H9 (cell line): ENCODE results near the gene SLC34A3. TPM values are rescaled to one million over a fixed set of nuclear protein-coding genes. Genes with fewer than 3 reads are reported as not detected.

Experiments
- DNase-seq: peaks from one replicate; pipeline ENCODE4 v3.0.0-alpha.2; 2017
- H2AFZ ChIP-seq: one replicate; pipeline ENCODE4 v1.6.1; 2013; ENCODE audit warnings: mild to moderate bottlenecking, low read length, control low read depth, moderate library complexity
- H2AK5ac ChIP-seq: 2 replicates; pipeline ENCODE4 v1.6.1; 2013; ENCODE audit warnings: low read length, control low read depth, mixed read lengths; ENCODE audit not compliant: insufficient read length
- H2BK120ac ChIP-seq: one replicate; pipeline ENCODE4 v1.6.1; 2013; ENCODE audit warnings: low read depth, mild to moderate bottlenecking, low read length, control low read depth, inconsistent platforms; ENCODE audit not compliant: poor library complexity, severe bottlenecking
- H2BK12ac ChIP-seq: 2 replicates; pipeline ENCODE4 v1.6.1; 2013; ENCODE audit warnings: low read length, control low read depth, mixed read lengths, low read depth; ENCODE audit not compliant: insufficient read length
- H2BK15ac ChIP-seq: 2 replicates; pipeline ENCODE4 v1.6.1; 2013; ENCODE audit warnings: low read depth, low read length, control low read depth
- H2BK20ac ChIP-seq: one replicate; pipeline ENCODE4 v1.6.1; 2013; ENCODE audit warnings: low read depth, mild to moderate bottlenecking, low read length, control low read depth, inconsistent platforms; ENCODE audit not compliant: poor library complexity, severe bottlenecking
- H2BK5ac ChIP-seq: 2 replicates; pipeline ENCODE4 v1.6.1; 2013; ENCODE audit warnings: low read length, control low read depth, mixed read lengths; ENCODE audit not compliant: insufficient read length
- H3K14ac ChIP-seq: 2 replicates; pipeline ENCODE4 v1.6.1; 2013; ENCODE audit warnings: low read length, control low read depth; ENCODE audit not compliant: insufficient read depth
- H3K18ac ChIP-seq: 2 replicates; pipeline ENCODE4 v1.6.1; 2013; ENCODE audit warnings: low read depth, mild to moderate bottlenecking, mixed read lengths, low read length, control low read depth; ENCODE audit not compliant: insufficient read length
- H3K23ac ChIP-seq: 2 replicates; pipeline ENCODE4 v1.6.1; 2013; ENCODE audit warnings: low read length, control low read depth, mixed read lengths, low read depth; ENCODE audit not compliant: insufficient read length
- H3K23me2 ChIP-seq: 2 replicates; pipeline ENCODE4 v1.6.1; 2013; ENCODE audit warnings: low read depth, mild to moderate bottlenecking, mixed read lengths, low read length, control low read depth; ENCODE audit not compliant: insufficient read length, poor library complexity, severe bottlenecking
- H3K27ac ChIP-seq: 2 replicates; pipeline ENCODE4 v1.5.1; 2013; ENCODE audit warnings: low read length, control low read depth, mixed read lengths, low read depth; ENCODE audit not compliant: insufficient read length
- H3K27me3 ChIP-seq: 2 replicates; pipeline ENCODE4 v1.6.1; 2013; ENCODE audit warnings: low read length, control low read depth, inconsistent platforms; ENCODE audit not compliant: insufficient read depth
- H3K4ac ChIP-seq: 2 replicates; pipeline ENCODE4 v1.6.1; 2013; ENCODE audit warnings: low read depth, mild to moderate bottlenecking, control low read depth, inconsistent platforms, low read length, moderate library complexity
- H3K4me1 ChIP-seq: 2 replicates; pipeline ENCODE4 v1.6.1; 2013; ENCODE audit warnings: low read length, control low read depth, inconsistent platforms; ENCODE audit not compliant: insufficient read depth
- H3K4me2 ChIP-seq: 2 replicates; pipeline ENCODE4 v1.6.1; 2013; ENCODE audit warnings: low read length, control low read depth, mixed read lengths; ENCODE audit not compliant: insufficient read length, insufficient read depth
- H3K56ac ChIP-seq: 2 replicates; pipeline ENCODE4 v1.6.1; 2013; ENCODE audit warnings: low read depth, mild to moderate bottlenecking, mixed read lengths, low read length, control low read depth; ENCODE audit not compliant: insufficient read length
- H3K79me1 ChIP-seq: 2 replicates; pipeline ENCODE4 v1.6.1; 2013; ENCODE audit warnings: low read depth, mild to moderate bottlenecking, moderate library complexity, low read length, control low read depth, inconsistent platforms; ENCODE audit not compliant: insufficient read depth, poor library complexity, severe bottlenecking
- H3K79me2 ChIP-seq: 2 replicates; pipeline ENCODE4 v1.6.1; 2013; ENCODE audit warnings: low read length, control low read depth, inconsistent platforms; ENCODE audit not compliant: insufficient read depth
- H3K9ac ChIP-seq: 2 replicates; pipeline ENCODE4 v1.6.1; 2013; ENCODE audit warnings: low read length, control low read depth, mixed read lengths; ENCODE audit not compliant: insufficient read length; ENCODE audit errors: extremely low read depth
- H3K9me3 ChIP-seq: one replicate; pipeline ENCODE4 v1.6.1; 2013; ENCODE audit warnings: low read depth, low read length, inconsistent platforms; ENCODE audit not compliant: control insufficient read depth
- H3T11ph ChIP-seq: one replicate; pipeline ENCODE4 v1.6.1; 2013; ENCODE audit warnings: mild to moderate bottlenecking, low read length, control low read depth, inconsistent platforms
- H4K20me1 ChIP-seq: one replicate; pipeline ENCODE4 v1.6.1; 2013; ENCODE audit not compliant: control insufficient read depth, insufficient read length, insufficient read depth
- H4K5ac ChIP-seq: 2 replicates; pipeline ENCODE4 v1.6.1; 2013; ENCODE audit warnings: low read depth, mild to moderate bottlenecking, mixed read lengths, low read length, control low read depth; ENCODE audit not compliant: insufficient read length
- H4K8ac ChIP-seq: replicated peaks from 2 replicates; pipeline ENCODE4 v1.6.1; 2013; ENCODE audit warnings: low read length, control low read depth, mixed read lengths, low read depth; ENCODE audit not compliant: insufficient read length
- H4K91ac ChIP-seq: 2 replicates; pipeline ENCODE4 v1.6.1; 2013; ENCODE audit warnings: low read depth, mild to moderate bottlenecking, moderate library complexity, mixed read lengths, low read length, control low read depth; ENCODE audit not compliant: insufficient read length
- H3K27ac Mint-ChIP-seq, 3 experiments: 2 replicates in 2 of 3; 3 replicates in 1 of 3; pipeline ENCODE4 v1.8.0; 2020 to 2021; ENCODE audit warnings: mixed read lengths in 3 of 3, mild to moderate bottlenecking in 1 of 3, moderate library complexity in 1 of 3
- H3K27me3 Mint-ChIP-seq: 2 replicates; pipeline ENCODE4 v1.8.0; 2021; ENCODE audit warnings: low read depth, mild to moderate bottlenecking, moderate library complexity, mixed read lengths
- H3K36me3 Mint-ChIP-seq, 3 experiments: 2 replicates in 2 of 3; 3 replicates in 1 of 3; pipeline ENCODE4 v1.8.0; 2020 to 2021; ENCODE audit warnings: low read depth in 3 of 3, mixed read lengths in 3 of 3; ENCODE audit not compliant: insufficient read depth in 1 of 3
- H3K4me1 Mint-ChIP-seq, 2 experiments: 2 replicates each; pipeline ENCODE4 v1.8.0; 2020; ENCODE audit warnings: mixed read lengths in 2 of 2
- H3K4me3 Mint-ChIP-seq, 2 experiments: 2 replicates in 1 of 2; 3 replicates in 1 of 2; pipeline ENCODE4 v1.8.0; 2020 to 2021; ENCODE audit warnings: mild to moderate bottlenecking in 2 of 2, mixed read lengths in 2 of 2, moderate library complexity in 1 of 2
- H3K9me3 Mint-ChIP-seq, 2 experiments: 2 replicates in 1 of 2; 3 replicates in 1 of 2; pipeline ENCODE4 v1.8.0; 2020; ENCODE audit warnings: mild to moderate bottlenecking in 2 of 2, mixed read lengths in 2 of 2, moderate library complexity in 1 of 2
- WGBS: extraction: QIAGEN DNeasy Blood & Tissue Kit; methylation state at CpG from one replicate; pipeline ENCODE4 v1.1.7; 2013; ENCODE audit warnings: missing lambda C conversion rate, low lambda C conversion rate, mixed read lengths; ENCODE audit not compliant: insufficient read length; ENCODE audit errors: extremely low coverage; 5-methylcytosine and 5-hydroxymethylcytosine counted together
- total RNA-seq: library from RNA; stranded (reverse); gene quantifications from 2 replicates; pipeline ENCODE4 v1.2.1, GENCODE V29; 2021
- TF ChIP-seq, protein P1 (sequence below): fragments of 200-600 bp; sonication (generic); conservative IDR thresholded peaks from 3 replicates; pipeline ENCODE4 v1.8.0; 2021; ENCODE audit warnings: antibody characterized with exemption, mild to moderate bottlenecking

SLC34A3 gene
- total RNA-seq, 1 experiment from 2014 or later: not detected

DNA sequence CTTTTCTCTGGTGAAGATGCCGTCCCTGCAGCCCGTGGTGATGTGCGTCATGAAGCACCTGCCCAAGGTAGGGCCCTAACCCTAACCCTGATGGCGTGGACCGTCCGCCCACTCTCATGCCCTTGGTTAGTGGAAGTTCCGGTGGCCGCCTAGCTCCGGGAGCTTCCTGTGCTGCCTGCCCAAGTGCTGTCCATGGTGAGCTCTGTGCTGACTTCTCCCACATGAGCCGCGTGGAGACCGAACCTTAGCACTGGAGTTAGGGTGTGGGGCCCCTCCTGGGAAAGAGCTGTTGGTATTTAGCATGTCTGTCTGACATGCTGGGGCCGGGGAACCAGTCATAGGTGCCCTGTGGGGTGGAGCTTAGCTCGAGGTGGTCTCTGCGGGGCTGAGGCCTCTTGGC is 25.7 kb downstream of the SLC34A3 start:
- H2AFZ ChIP-seq: no peak overlapping the region
- peak overlapping the region; percentile 68 for H3K4me2 ChIP-seq
- H3K4me1 ChIP-seq: no peaks in the 10 kb centered on the region
- H3K79me2 ChIP-seq: peaks cover 6% of the 10 kb centered on the region; the same call in 1 of the 2 replicates
- no peak for DNase-seq
- no peak overlapping the region for H3K27ac ChIP-seq
- no peak overlapping the region for H2BK5ac ChIP-seq
- H3K27me3 Mint-ChIP-seq: no peaks in the 10 kb centered on the region
- no peak overlapping the region for H2BK20ac ChIP-seq
- H3K9me3 ChIP-seq: no peaks in the 10 kb centered on the region
- no peak overlapping the region for H3T11ph ChIP-seq
- H4K8ac ChIP-seq: no peak overlapping the region
- TF ChIP-seq, protein P1, sequence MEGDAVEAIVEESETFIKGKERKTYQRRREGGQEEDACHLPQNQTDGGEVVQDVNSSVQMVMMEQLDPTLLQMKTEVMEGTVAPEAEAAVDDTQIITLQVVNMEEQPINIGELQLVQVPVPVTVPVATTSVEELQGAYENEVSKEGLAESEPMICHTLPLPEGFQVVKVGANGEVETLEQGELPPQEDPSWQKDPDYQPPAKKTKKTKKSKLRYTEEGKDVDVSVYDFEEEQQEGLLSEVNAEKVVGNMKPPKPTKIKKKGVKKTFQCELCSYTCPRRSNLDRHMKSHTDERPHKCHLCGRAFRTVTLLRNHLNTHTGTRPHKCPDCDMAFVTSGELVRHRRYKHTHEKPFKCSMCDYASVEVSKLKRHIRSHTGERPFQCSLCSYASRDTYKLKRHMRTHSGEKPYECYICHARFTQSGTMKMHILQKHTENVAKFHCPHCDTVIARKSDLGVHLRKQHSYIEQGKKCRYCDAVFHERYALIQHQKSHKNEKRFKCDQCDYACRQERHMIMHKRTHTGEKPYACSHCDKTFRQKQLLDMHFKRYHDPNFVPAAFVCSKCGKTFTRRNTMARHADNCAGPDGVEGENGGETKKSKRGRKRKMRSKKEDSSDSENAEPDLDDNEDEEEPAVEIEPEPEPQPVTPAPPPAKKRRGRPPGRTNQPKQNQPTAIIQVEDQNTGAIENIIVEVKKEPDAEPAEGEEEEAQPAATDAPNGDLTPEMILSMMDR: no peak
- H2BK15ac ChIP-seq: no peak overlapping the region
- H3K4ac ChIP-seq: no peak overlapping the region
- H3K56ac ChIP-seq: no peak overlapping the region
- H3K4me3 Mint-ChIP-seq: peak overlapping the region; percentile 84 to 91
- no peaks in the 10 kb centered on the region for H4K20me1 ChIP-seq
- H3K27ac Mint-ChIP-seq: peak overlapping the region in 1 of 3 experiments; percentile 18; a peak in 1 of 7 replicates
- H3K18ac ChIP-seq: no peak overlapping the region
- no peak overlapping the region for H2BK12ac ChIP-seq
- no CpG with 5 or more reads among the region's 15 CpGs for WGBS
- peaks cover 6 to 16% of the 10 kb centered on the region in 2 experiments for H3K4me1 Mint-ChIP-seq
- no peaks in the 10 kb centered on the region for H3K27me3 ChIP-seq
- no peak overlapping the region for H2AK5ac ChIP-seq
- H4K5ac ChIP-seq: no peak overlapping the region
- no peak overlapping the region for H3K23ac ChIP-seq
- H3K79me1 ChIP-seq: peaks cover 5% of the 10 kb centered on the region
- no peaks in the 10 kb centered on the region; a peak in 1 of 5 replicates for H3K9me3 Mint-ChIP-seq
- peaks cover 14% of the 10 kb centered on the region for H3K23me2 ChIP-seq
- H2BK120ac ChIP-seq: no peak overlapping the region
- peak overlapping the region; percentile 43 for H3K9ac ChIP-seq
- H3K14ac ChIP-seq: no peak overlapping the region
- H3K36me3 Mint-ChIP-seq: peaks cover 16 to 27% (median 25%) of the 10 kb centered on the region in 3 experiments; a peak in 6 of 7 replicates
- H4K91ac ChIP-seq: no peak overlapping the region
